Measurements from ENCODE around the gene OTOL1. TPM values are rescaled to one million over a fixed set of nuclear protein-coding genes. Genes with fewer than 3 reads are reported as not detected.

OTOL1 gene
- total and polyA plus RNA-seq, 2 experiments from 2014 or later: not detected

DNA sequence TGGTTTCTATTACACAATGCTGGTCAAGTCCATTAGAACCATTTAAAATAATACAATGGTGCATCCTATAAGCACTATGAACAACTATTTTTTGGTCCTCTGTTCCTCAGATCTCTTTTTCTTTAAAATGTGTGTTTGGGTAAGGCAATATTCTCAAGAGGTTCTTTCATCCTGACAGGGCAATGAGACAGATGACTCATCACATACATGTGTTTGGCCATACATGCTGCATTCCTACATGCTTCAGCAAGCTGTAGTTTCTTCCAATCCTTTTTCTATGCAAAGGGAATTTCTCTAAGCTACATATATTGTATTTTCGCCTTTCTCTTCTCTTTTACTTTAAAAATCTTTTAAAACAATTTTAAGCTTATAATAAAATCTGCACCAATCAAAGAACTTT is 52.7 kb downstream of the OTOL1 start:
- ATAC-seq (no peak), DNase-seq (ENCODE audit: low spot score) (no peak)
- Histone ChIP-seq H3F3A (replicated peaks; ENCODE audit: low read depth) (no peaks in the 10 kb centered on the region), H4K20me1 (replicated peaks; ENCODE audit: insufficient read depth) (no peaks in the 10 kb centered on the region), H3K4me2 (no peak overlapping the region), H3K4me3 (no peak overlapping the region), H2AFZ (no peak overlapping the region), H3K36me3 (ENCODE audit: insufficient read depth) (no peaks in the 10 kb centered on the region), H3K9me2 (ENCODE audit: insufficient read depth) (no peaks in the 10 kb centered on the region), H3K27ac (ENCODE audit: low read depth) (no peak overlapping the region), H3K79me2 (replicated peaks; ENCODE audit: insufficient read depth) (no peaks in the 10 kb centered on the region), H3K27me3 (ENCODE audit: insufficient read depth) (no peaks in the 10 kb centered on the region), H3K4me1 (ENCODE audit: insufficient read depth) (no peaks in the 10 kb centered on the region)
- Mint-ChIP-seq H3K36me3 (ENCODE audit: low read depth) (no peaks in the 10 kb centered on the region), H3K4me1 (peaks cover 15% of the 10 kb centered on the region; the same call in 2 of the 3 replicates), H3K4me3 (no peak overlapping the region), H3K27ac (no peak overlapping the region), H3K27me3 (ENCODE audit: insufficient read depth, low read depth, poor library complexity) (no peaks in the 10 kb centered on the region), H3K9me3 (no peaks in the 10 kb centered on the region)
- TF ChIP-seq JUNB (IDR thresholded peaks at IDR 0.05; ENCODE audit: unreplicated experiment) (no peak), POLR2AphosphoS5 (IDR thresholded peaks at IDR 0.05; ENCODE audit: low read depth) (no peak), NANOG (IDR thresholded peaks at IDR 0.05; ENCODE audit: borderline replicate concordance) (no peak), EZH2phosphoT487 (IDR thresholded peaks at IDR 0.05; ENCODE audit: unreplicated experiment) (no peak), CREB1 (CRISPR knock-in tag; IDR thresholded peaks at IDR 0.05; ENCODE audit: low read depth) (no peak), EZH2 (IDR thresholded peaks at IDR 0.05; ENCODE audit: low read depth, unreplicated experiment) (no peak), STAT1 (IDR thresholded peaks at IDR 0.05; ENCODE audit: unreplicated experiment) (no peak), ZNF331 (CRISPR knock-in tag; IDR thresholded peaks at IDR 0.05; ENCODE audit: low read depth) (no peak), ZNF114 (CRISPR knock-in tag; IDR thresholded peaks at IDR 0.05) (no peak)
- TF ChIP-seq, protein P1, sequence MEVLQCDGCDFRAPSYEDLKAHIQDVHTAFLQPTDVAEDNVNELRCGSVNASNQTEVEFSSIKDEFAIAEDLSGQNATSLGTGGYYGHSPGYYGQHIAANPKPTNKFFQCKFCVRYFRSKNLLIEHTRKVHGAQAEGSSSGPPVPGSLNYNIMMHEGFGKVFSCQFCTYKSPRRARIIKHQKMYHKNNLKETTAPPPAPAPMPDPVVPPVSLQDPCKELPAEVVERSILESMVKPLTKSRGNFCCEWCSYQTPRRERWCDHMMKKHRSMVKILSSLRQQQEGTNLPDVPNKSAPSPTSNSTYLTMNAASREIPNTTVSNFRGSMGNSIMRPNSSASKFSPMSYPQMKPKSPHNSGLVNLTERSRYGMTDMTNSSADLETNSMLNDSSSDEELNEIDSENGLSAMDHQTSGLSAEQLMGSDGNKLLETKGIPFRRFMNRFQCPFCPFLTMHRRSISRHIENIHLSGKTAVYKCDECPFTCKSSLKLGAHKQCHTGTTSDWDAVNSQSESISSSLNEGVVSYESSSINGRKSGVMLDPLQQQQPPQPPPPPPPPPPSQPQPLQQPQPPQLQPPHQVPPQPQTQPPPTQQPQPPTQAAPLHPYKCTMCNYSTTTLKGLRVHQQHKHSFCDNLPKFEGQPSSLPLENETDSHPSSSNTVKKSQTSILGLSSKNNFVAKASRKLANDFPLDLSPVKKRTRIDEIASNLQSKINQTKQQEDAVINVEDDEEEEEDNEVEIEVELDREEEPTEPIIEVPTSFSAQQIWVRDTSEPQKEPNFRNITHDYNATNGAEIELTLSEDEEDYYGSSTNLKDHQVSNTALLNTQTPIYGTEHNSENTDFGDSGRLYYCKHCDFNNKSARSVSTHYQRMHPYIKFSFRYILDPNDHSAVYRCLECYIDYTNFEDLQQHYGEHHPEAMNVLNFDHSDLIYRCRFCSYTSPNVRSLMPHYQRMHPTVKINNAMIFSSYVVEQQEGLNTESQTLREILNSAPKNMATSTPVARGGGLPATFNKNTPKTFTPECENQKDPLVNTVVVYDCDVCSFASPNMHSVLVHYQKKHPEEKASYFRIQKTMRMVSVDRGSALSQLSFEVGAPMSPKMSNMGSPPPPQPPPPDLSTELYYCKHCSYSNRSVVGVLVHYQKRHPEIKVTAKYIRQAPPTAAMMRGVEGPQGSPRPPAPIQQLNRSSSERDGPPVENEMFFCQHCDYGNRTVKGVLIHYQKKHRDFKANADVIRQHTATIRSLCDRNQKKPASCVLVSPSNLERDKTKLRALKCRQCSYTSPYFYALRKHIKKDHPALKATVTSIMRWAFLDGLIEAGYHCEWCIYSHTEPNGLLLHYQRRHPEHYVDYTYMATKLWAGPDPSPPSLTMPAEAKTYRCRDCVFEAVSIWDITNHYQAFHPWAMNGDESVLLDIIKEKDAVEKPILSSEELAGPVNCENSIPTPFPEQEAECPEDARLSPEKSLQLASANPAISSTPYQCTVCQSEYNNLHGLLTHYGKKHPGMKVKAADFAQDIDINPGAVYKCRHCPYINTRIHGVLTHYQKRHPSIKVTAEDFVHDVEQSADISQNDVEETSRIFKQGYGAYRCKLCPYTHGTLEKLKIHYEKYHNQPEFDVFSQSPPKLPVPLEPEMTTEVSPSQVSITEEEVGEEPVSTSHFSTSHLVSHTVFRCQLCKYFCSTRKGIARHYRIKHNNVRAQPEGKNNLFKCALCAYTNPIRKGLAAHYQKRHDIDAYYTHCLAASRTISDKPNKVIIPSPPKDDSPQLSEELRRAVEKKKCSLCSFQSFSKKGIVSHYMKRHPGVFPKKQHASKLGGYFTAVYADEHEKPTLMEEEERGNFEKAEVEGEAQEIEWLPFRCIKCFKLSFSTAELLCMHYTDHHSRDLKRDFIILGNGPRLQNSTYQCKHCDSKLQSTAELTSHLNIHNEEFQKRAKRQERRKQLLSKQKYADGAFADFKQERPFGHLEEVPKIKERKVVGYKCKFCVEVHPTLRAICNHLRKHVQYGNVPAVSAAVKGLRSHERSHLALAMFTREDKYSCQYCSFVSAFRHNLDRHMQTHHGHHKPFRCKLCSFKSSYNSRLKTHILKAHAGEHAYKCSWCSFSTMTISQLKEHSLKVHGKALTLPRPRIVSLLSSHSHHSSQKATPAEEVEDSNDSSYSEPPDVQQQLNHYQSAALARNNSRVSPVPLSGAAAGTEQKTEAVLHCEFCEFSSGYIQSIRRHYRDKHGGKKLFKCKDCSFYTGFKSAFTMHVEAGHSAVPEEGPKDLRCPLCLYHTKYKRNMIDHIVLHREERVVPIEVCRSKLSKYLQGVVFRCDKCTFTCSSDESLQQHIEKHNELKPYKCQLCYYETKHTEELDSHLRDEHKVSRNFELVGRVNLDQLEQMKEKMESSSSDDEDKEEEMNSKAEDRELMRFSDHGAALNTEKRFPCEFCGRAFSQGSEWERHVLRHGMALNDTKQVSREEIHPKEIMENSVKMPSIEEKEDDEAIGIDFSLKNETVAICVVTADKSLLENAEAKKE (CRISPR knock-in tag; IDR thresholded peaks at IDR 0.05): no peak
- TF ChIP-seq, protein P2, sequence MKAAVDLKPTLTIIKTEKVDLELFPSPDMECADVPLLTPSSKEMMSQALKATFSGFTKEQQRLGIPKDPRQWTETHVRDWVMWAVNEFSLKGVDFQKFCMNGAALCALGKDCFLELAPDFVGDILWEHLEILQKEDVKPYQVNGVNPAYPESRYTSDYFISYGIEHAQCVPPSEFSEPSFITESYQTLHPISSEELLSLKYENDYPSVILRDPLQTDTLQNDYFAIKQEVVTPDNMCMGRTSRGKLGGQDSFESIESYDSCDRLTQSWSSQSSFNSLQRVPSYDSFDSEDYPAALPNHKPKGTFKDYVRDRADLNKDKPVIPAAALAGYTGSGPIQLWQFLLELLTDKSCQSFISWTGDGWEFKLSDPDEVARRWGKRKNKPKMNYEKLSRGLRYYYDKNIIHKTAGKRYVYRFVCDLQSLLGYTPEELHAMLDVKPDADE (IDR thresholded peaks at IDR 0.05): no peak
- TF ChIP-seq, protein P3, sequence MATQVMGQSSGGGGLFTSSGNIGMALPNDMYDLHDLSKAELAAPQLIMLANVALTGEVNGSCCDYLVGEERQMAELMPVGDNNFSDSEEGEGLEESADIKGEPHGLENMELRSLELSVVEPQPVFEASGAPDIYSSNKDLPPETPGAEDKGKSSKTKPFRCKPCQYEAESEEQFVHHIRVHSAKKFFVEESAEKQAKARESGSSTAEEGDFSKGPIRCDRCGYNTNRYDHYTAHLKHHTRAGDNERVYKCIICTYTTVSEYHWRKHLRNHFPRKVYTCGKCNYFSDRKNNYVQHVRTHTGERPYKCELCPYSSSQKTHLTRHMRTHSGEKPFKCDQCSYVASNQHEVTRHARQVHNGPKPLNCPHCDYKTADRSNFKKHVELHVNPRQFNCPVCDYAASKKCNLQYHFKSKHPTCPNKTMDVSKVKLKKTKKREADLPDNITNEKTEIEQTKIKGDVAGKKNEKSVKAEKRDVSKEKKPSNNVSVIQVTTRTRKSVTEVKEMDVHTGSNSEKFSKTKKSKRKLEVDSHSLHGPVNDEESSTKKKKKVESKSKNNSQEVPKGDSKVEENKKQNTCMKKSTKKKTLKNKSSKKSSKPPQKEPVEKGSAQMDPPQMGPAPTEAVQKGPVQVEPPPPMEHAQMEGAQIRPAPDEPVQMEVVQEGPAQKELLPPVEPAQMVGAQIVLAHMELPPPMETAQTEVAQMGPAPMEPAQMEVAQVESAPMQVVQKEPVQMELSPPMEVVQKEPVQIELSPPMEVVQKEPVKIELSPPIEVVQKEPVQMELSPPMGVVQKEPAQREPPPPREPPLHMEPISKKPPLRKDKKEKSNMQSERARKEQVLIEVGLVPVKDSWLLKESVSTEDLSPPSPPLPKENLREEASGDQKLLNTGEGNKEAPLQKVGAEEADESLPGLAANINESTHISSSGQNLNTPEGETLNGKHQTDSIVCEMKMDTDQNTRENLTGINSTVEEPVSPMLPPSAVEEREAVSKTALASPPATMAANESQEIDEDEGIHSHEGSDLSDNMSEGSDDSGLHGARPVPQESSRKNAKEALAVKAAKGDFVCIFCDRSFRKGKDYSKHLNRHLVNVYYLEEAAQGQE (IDR thresholded peaks at IDR 0.05; ENCODE audit: unreplicated experiment): no peak

Measured in GM23338 (cell line).